ENCODE data around the gene TBC1D13. TPM values are rescaled to one million over a fixed set of nuclear protein-coding genes. Genes with fewer than 3 reads are reported as not detected.

The TBC1D13 gene
- total RNA-seq, 6 experiments from 2014 or later = 28.0 to 34.7 (median 30.3) TPM

- Mint-ChIP-seq H3K36me3 (ENCODE audit: low read depth) (no peaks in the 10 kb centered on the region; the same call in 1 of the 2 replicates), H3K4me1 (ENCODE audit: low read depth) (no peaks in the 10 kb centered on the region), H3K27me3 (ENCODE audit: insufficient read depth) (no peaks in the 10 kb centered on the region; the same call in 1 of the 2 replicates), H3K27ac (no peak overlapping the region), H3K9me3 (no peaks in the 10 kb centered on the region), H3K4me3 (no peak overlapping the region)
- TF ChIP-seq, protein P1, sequence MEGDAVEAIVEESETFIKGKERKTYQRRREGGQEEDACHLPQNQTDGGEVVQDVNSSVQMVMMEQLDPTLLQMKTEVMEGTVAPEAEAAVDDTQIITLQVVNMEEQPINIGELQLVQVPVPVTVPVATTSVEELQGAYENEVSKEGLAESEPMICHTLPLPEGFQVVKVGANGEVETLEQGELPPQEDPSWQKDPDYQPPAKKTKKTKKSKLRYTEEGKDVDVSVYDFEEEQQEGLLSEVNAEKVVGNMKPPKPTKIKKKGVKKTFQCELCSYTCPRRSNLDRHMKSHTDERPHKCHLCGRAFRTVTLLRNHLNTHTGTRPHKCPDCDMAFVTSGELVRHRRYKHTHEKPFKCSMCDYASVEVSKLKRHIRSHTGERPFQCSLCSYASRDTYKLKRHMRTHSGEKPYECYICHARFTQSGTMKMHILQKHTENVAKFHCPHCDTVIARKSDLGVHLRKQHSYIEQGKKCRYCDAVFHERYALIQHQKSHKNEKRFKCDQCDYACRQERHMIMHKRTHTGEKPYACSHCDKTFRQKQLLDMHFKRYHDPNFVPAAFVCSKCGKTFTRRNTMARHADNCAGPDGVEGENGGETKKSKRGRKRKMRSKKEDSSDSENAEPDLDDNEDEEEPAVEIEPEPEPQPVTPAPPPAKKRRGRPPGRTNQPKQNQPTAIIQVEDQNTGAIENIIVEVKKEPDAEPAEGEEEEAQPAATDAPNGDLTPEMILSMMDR (IDR thresholded peaks at IDR 0.05) = no peak
- no peak for DNase-seq
Measured at GRCh38 chr9:128800061-128800460, 13.0 kb downstream of the TBC1D13 start.

DNA sequence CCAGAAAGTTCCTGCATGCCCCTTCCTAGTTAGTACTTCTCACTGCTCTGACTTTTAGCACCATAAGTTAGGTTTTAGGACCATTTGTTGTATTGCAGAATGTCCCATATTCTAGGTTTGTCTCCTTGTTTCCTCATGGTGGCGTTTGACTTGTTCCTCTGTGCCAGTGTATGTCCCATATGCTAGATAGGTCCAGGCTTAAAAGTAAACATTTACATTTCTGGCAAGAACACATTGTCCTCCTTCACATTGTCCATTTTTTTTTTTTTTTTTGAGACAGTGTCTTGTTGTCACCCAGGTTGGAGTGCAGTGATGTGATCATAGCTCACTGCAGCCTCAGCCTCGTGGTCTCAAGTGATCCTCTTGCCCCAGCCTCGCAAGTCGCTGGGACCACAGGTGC lies 15.4 kb downstream of the TBC1D13 start:
- H3K4me3 Mint-ChIP-seq = no peak overlapping the region
- H3K4me1 Mint-ChIP-seq (ENCODE audit: low read depth) = no peaks in the 10 kb centered on the region
- peaks cover 6% of the 10 kb centered on the region; the same call in 1 of the 2 replicates for H3K36me3 Mint-ChIP-seq (ENCODE audit: low read depth)

DNA sequence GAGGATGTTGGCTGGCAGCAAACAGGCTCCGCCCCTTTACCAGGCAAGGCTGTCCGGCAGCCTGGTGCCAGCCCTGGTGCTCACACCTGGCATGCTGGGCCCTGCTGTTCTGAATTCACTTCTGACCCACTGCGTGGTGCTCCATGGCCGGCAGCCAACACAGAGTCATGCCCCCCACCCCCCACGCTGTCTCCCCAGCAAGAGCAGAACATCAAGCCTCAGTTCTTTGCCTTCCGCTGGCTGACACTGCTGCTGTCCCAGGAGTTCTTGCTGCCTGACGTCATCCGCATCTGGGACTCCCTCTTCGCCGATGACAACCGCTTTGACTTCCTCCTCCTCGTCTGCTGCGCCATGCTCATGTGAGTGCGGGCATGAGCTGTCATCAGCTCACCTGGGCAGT lies 18.6 kb downstream of the TBC1D13 start:
- no peaks in the 10 kb centered on the region for H3K4me1 Mint-ChIP-seq (ENCODE audit: low read depth)
- TF ChIP-seq, protein P1 (IDR thresholded peaks at IDR 0.05) = no peak
- H3K27ac Mint-ChIP-seq = no peak overlapping the region
- no peaks in the 10 kb centered on the region; the same call in 1 of the 2 replicates for H3K27me3 Mint-ChIP-seq (ENCODE audit: insufficient read depth)
- no peak for DNase-seq
- H3K36me3 Mint-ChIP-seq (ENCODE audit: low read depth) = peaks cover 10% of the 10 kb centered on the region; the same call in 1 of the 2 replicates
- H3K9me3 Mint-ChIP-seq = no peaks in the 10 kb centered on the region
- H3K4me3 Mint-ChIP-seq = no peak overlapping the region

More for the DNA sequence above, 15.4 kb downstream of the TBC1D13 start:
- TF ChIP-seq, protein P1 (IDR thresholded peaks at IDR 0.05) = no peak
- H3K9me3 Mint-ChIP-seq = no peaks in the 10 kb centered on the region
- no peaks in the 10 kb centered on the region; the same call in 1 of the 2 replicates for H3K27me3 Mint-ChIP-seq (ENCODE audit: insufficient read depth)
- no peak for DNase-seq
- H3K27ac Mint-ChIP-seq = no peak overlapping the region

DNA sequence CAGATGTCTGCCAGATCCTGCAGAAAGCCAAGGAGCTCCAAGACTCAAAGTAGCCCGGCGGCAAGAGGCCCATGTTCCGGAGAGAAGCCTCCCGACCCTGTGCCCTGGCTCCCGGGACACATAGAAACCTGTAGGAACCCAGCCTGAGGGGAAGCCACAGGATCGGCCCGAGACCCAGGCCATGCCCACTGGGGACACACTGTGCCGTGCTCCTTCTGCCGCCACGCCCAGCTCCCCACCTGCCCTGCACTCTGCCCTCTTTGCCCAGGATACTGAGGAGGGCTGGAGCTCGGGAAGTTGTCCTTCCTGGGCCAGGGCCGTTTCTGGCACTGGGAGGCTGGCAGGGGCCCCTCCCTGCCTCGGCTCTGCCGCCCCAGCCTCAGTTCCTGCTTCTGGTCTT lies 20.8 kb downstream of the TBC1D13 start:
- no peaks in the 10 kb centered on the region for H3K9me3 Mint-ChIP-seq
- no peak overlapping the region for H3K4me3 Mint-ChIP-seq
- DNase-seq = no peak
- no peak overlapping the region for H3K27ac Mint-ChIP-seq
- no peaks in the 10 kb centered on the region for H3K27me3 Mint-ChIP-seq (ENCODE audit: insufficient read depth)
- TF ChIP-seq, protein P1 (IDR thresholded peaks at IDR 0.05) = no peak
- H3K36me3 Mint-ChIP-seq (ENCODE audit: low read depth) = peaks cover 10% of the 10 kb centered on the region; the same call in 1 of the 2 replicates
- no peaks in the 10 kb centered on the region for H3K4me1 Mint-ChIP-seq (ENCODE audit: low read depth)

GRCh38 chr9:128808543-128808942 lies 21.5 kb downstream of the TBC1D13 start:
- no peak overlapping the region for H3K4me3 Mint-ChIP-seq
- no peaks in the 10 kb centered on the region for H3K9me3 Mint-ChIP-seq
- no peaks in the 10 kb centered on the region for H3K27me3 Mint-ChIP-seq (ENCODE audit: insufficient read depth)
- H3K36me3 Mint-ChIP-seq (ENCODE audit: low read depth) = peaks cover 10% of the 10 kb centered on the region; the same call in 1 of the 2 replicates
- TF ChIP-seq, protein P1 (IDR thresholded peaks at IDR 0.05) = no peak
- H3K4me1 Mint-ChIP-seq (ENCODE audit: low read depth) = no peaks in the 10 kb centered on the region
- no peak for DNase-seq
- H3K27ac Mint-ChIP-seq = no peak overlapping the region
